Hepatocyte (in vitro differentiated cells): ENCODE results near the gene MAP3K21. TPM values are rescaled to one million over a fixed set of nuclear protein-coding genes. Genes with fewer than 3 reads are reported as not detected.
A peak's percentile ranks its signal among the peaks of the same experiment; 100 is the strongest.

Experiments
- DNase-seq: peaks from one replicate; pipeline ENCODE4 v3.0.0-alpha.2; 2016; ENCODE audit warnings: low spot score
- H2AFZ ChIP-seq: fragments of 200-600 bp; sonication (generic); 2 replicates; pipeline ENCODE4 v1.6.0; 2016; ENCODE audit warnings: antibody characterized with exemption, mild to moderate bottlenecking
- H3K27ac ChIP-seq: fragments of 200-600 bp; sonication (generic); 2 replicates; pipeline ENCODE4 v1.5.1; 2016; ENCODE audit warnings: mild to moderate bottlenecking
- H3K27me3 ChIP-seq: fragments of 200-600 bp; sonication (generic); 2 replicates; pipeline ENCODE4 v1.6.1; 2016
- H3K36me3 ChIP-seq: fragments of 200-600 bp; sonication (generic); replicated peaks from 2 replicates; pipeline ENCODE4 v1.5.1; 2016; ENCODE audit warnings: low read depth; ENCODE audit not compliant: insufficient read depth
- H3K4me1 ChIP-seq: fragments of 200-600 bp; sonication (generic); 2 replicates; pipeline ENCODE4 v1.5.1; 2016; ENCODE audit warnings: mild to moderate bottlenecking, moderate library complexity; ENCODE audit not compliant: insufficient read depth
- H3K4me2 ChIP-seq: fragments of 200-600 bp; sonication (generic); 2 replicates; pipeline ENCODE4 v1.6.0; 2016
- H3K4me3 ChIP-seq: fragments of 200-600 bp; sonication (generic); 2 replicates; pipeline ENCODE4 v1.5.1; 2016; ENCODE audit warnings: mild to moderate bottlenecking
- H3K79me2 ChIP-seq: fragments of 200-600 bp; sonication (generic); 2 replicates; pipeline ENCODE4 v1.6.0; 2017; ENCODE audit warnings: mild to moderate bottlenecking
- H3K9me2 ChIP-seq: fragments of 200-600 bp; sonication (generic); replicated peaks from 2 replicates; pipeline ENCODE4 v1.6.0; 2017; ENCODE audit warnings: mild to moderate bottlenecking; ENCODE audit not compliant: insufficient read depth
- H3K9me3 ChIP-seq: fragments of 200-600 bp; sonication (generic); 2 replicates; pipeline ENCODE4 v1.5.1; 2016; ENCODE audit warnings: low read depth, mild to moderate bottlenecking
- H4K20me1 ChIP-seq: fragments of 200-600 bp; sonication (generic); 2 replicates; pipeline ENCODE4 v1.6.0; 2016; ENCODE audit warnings: mild to moderate bottlenecking; ENCODE audit not compliant: insufficient read depth, poor library complexity, severe bottlenecking
- EZH2 ChIP-seq: fragments of 200-600 bp; sonication (generic); IDR thresholded peaks from 2 replicates; pipeline ENCODE4 v1.6.1; 2016; ENCODE audit warnings: antibody characterized with exemption, mild to moderate bottlenecking, borderline replicate concordance
- EZH2phosphoT487 ChIP-seq: fragments of 200-600 bp; sonication (generic); IDR thresholded peaks from one replicate; pipeline ENCODE4 v1.6.1; 2018; ENCODE audit warnings: antibody characterized with exemption, mild to moderate bottlenecking, low read depth, moderate library complexity; ENCODE audit not compliant: unreplicated experiment, severe bottlenecking
- WGBS: methylation state at CpG from one replicate; pipeline ENCODE4 v1.1.6; 2016; ENCODE audit warnings: low lambda C conversion rate; ENCODE audit errors: missing lambda C conversion rate; 5-methylcytosine and 5-hydroxymethylcytosine counted together
- polyA plus RNA-seq: library from polyadenylated mRNA; unstranded; fragments of >200 nt; fragmentation: Nextera tagmentation; extraction: Ambion mirVana; gene quantifications from 2 replicates; pipeline ENCODE4 v1.2.1, GENCODE V29; 2016
- total RNA-seq: library from RNA; depleted of rRNA; stranded (reverse); fragments of >200 nt; gene quantifications from 2 replicates; pipeline ENCODE4 v1.2.3, GENCODE V29; 2014
- TF ChIP-seq, protein P1 (sequence below): fragments of 200-600 bp; sonication (generic); IDR thresholded peaks from 2 replicates; pipeline ENCODE4 v1.5.1; 2016; ENCODE audit warnings: antibody characterized with exemption, mild to moderate bottlenecking; ENCODE audit not compliant: poor library complexity

Gene MAP3K21
- total and polyA plus RNA-seq, 2 experiments from 2014 or later, result 2.5 to 6.9 TPM

DNA sequence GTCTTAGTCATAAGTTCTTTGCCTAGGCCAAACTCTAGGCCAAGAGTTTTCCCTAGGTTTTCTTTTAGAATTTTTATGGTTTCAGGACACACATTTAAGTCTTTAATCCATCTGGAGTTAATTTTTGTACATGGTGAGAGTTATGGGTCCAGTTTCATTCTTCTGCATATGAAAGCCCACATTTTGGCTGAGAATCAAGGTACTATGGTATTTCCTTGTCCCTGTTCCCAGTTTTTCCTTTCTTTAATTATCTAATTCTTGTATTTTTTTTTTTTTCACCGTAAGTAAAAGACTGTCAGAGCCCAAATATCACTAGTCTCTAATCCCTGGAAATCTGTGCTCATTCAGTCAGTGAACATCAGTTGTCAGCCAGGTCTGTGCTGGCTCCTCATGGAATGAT lies 105.4 kb downstream of the MAP3K21 start:
- DNase-seq, result no peak
- TF ChIP-seq EZH2phosphoT487, result no peak
- TF ChIP-seq, protein P1, sequence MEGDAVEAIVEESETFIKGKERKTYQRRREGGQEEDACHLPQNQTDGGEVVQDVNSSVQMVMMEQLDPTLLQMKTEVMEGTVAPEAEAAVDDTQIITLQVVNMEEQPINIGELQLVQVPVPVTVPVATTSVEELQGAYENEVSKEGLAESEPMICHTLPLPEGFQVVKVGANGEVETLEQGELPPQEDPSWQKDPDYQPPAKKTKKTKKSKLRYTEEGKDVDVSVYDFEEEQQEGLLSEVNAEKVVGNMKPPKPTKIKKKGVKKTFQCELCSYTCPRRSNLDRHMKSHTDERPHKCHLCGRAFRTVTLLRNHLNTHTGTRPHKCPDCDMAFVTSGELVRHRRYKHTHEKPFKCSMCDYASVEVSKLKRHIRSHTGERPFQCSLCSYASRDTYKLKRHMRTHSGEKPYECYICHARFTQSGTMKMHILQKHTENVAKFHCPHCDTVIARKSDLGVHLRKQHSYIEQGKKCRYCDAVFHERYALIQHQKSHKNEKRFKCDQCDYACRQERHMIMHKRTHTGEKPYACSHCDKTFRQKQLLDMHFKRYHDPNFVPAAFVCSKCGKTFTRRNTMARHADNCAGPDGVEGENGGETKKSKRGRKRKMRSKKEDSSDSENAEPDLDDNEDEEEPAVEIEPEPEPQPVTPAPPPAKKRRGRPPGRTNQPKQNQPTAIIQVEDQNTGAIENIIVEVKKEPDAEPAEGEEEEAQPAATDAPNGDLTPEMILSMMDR, result no peak
- no peak for TF ChIP-seq EZH2
- Histone ChIP-seq H3K4me3 (no peak overlapping the region), H3K79me2 (no peaks in the 10 kb centered on the region), H4K20me1 (no peaks in the 10 kb centered on the region), H3K4me1 (peaks cover 7% of the 10 kb centered on the region), H3K9me2 (no peaks in the 10 kb centered on the region), H3K4me2 (no peak overlapping the region), H3K36me3 (no peaks in the 10 kb centered on the region), H3K27ac (peak overlapping the region; percentile 11), H2AFZ (no peak overlapping the region), H3K9me3 (no peaks in the 10 kb centered on the region), H3K27me3 (no peaks in the 10 kb centered on the region)
- WGBS, result 29% methylated on average over 1 of the region's 1 CpG

DNA sequence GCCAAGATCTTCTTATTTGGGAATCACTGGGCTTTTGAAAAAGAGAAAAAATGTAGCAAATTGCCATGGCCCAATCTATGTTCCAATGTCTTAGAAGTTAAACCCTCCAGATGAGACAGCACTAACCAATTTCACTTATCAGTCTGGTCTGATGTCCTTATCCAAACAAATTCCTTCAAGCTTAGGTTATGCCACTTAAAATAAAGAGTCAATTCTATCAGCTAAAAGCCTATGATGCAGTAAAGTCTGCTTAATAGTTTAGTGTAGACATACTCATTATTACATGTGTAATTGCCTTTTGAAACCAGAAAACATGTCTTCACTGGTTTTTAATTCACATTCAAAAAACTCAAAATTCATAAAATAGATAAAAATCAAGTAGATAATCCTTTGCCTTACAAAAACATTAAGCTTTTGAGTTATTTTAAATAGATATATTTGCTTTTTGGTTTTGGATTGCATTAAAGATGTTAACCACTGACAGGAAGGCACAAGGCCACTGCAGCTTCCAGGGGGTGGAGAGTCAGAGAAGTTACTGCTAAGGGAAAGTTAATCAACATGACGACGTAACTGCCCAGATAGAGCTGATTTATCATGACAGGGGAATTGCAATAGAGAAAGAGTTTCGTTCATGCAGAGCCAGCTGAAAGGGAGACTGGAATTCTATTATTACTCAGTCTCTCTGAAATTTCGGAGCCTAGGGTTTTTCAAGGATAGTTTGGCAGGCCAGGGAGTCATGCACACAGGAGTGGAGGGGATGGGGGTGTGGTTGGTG lies 106.1 kb downstream of the MAP3K21 start:
- no peak for DNase-seq
- Histone ChIP-seq H3K9me3 (no peaks in the 10 kb centered on the region), H3K4me1 (peaks cover 7% of the 10 kb centered on the region), H3K36me3 (no peaks in the 10 kb centered on the region), H3K27me3 (no peaks in the 10 kb centered on the region), H3K79me2 (no peaks in the 10 kb centered on the region), H3K4me2 (no peak overlapping the region), H3K4me3 (no peak overlapping the region), H3K9me2 (no peaks in the 10 kb centered on the region), H2AFZ (no peak overlapping the region), H4K20me1 (no peaks in the 10 kb centered on the region), H3K27ac (peak overlapping the region; percentile 11)
- TF ChIP-seq, protein P1, result no peak
- TF ChIP-seq EZH2 (no peak), EZH2phosphoT487 (no peak)
- 61% methylated on average over 4 of the region's 4 CpGs for WGBS

Other genes with a start within 250 kb of the MAP3K21 start
- 10.0 and 11.0 TPM in 2 replicates for gene PCNX2, start 32.0 kb upstream of the MAP3K21 start, total RNA-seq
- gene PCNX2, start 32.0 kb upstream of the MAP3K21 start, polyA plus RNA-seq, result 3.9 and 4.9 TPM in 2 replicates